Naive thymus-derived CD4-positive, alpha-beta T cell (primary cell): ENCODE data around the gene IL10RB. TPM values are rescaled to one million over a fixed set of nuclear protein-coding genes. Genes with fewer than 3 reads are reported as not detected.

ENCODE experiments used
- ATAC-seq: fragments of 150-1000 bp; cut with Tn5 transposase; 2 replicates; pipeline ENCODE4 v1.10.0; 2021; ENCODE audit warnings: mild to moderate bottlenecking, moderate library complexity
- CTCF ChIA-PET: fragments of 350-600 bp; sonication (Branson Sonifier 250); formaldehyde crosslinking; loops from one replicate; lab custom pipeline; 2021; ENCODE audit warnings: antibody characterized with exemption; lab: Charles Lee
- POLR2A ChIA-PET: fragments of 350-600 bp; sonication (Branson Sonifier 250); formaldehyde crosslinking; loops from one replicate; lab custom pipeline; 2021; ENCODE audit warnings: antibody characterized with exemption, inconsistent platforms; lab: Charles Lee
- DNase-seq, 9 donors: peaks; one replicate each; pipeline versions ENCODE4 v3.0.0 to v3.0.0-alpha.2; 2020 to 2022; ENCODE audit warnings: mixed read lengths in 1 of 9
- H3K27ac ChIP-seq: one replicate; pipeline ENCODE4 v1.7.0; 2013; ENCODE audit warnings: mild to moderate bottlenecking, low read depth, low read length, moderate library complexity
- H3K27me3 ChIP-seq, 2 donors: one replicate each; pipeline ENCODE4 v1.7.0; 2013; ENCODE audit warnings: low read length in 2 of 2, mild to moderate bottlenecking in 2 of 2, moderate library complexity in 2 of 2; ENCODE audit not compliant: control insufficient read depth in 2 of 2, insufficient read depth in 2 of 2
- H3K36me3 ChIP-seq, 3 experiments: 1 replicate in 2 of 3; 2 replicates in 1 of 3; pipeline ENCODE4 v1.7.0; 2013; ENCODE audit warnings: low read length in 3 of 3, mild to moderate bottlenecking in 3 of 3, moderate library complexity in 1 of 3; ENCODE audit not compliant: insufficient read depth in 3 of 3, control insufficient read depth in 2 of 3
- H3K4me1 ChIP-seq, 2 donors: one replicate each; pipeline ENCODE4 v1.7.0; 2013; ENCODE audit warnings: low read length in 2 of 2, mild to moderate bottlenecking in 2 of 2, moderate library complexity in 1 of 2; ENCODE audit not compliant: control insufficient read depth in 2 of 2, insufficient read depth in 2 of 2
- H3K4me3 ChIP-seq: 2 replicates; pipeline ENCODE4 v1.7.0; 2013; ENCODE audit warnings: mild to moderate bottlenecking, low read length
- H3K9me3 ChIP-seq, 3 experiments: 1 replicate in 2 of 3; 2 replicates in 1 of 3; pipeline ENCODE4 v1.7.0; 2013; ENCODE audit warnings: low read length in 3 of 3; ENCODE audit not compliant: control insufficient read depth in 2 of 3
- H3K27ac Mint-ChIP-seq, 9 donors: one replicate each; pipeline ENCODE4 v1.8.0; 2020 to 2022; ENCODE audit warnings: mixed read lengths in 9 of 9, mild to moderate bottlenecking in 8 of 9, moderate library complexity in 5 of 9, inconsistent platforms in 2 of 9
- H3K27me3 Mint-ChIP-seq, 5 donors: one replicate each; pipeline ENCODE4 v1.8.0; 2021 to 2022; ENCODE audit warnings: mixed read lengths in 5 of 5, mild to moderate bottlenecking in 1 of 5
- H3K36me3 Mint-ChIP-seq, 5 donors: one replicate each; pipeline ENCODE4 v1.8.0; 2020 to 2022; ENCODE audit warnings: mixed read lengths in 5 of 5, mild to moderate bottlenecking in 3 of 5, inconsistent platforms in 1 of 5
- H3K4me1 Mint-ChIP-seq, 7 donors: one replicate each; pipeline ENCODE4 v1.8.0; 2020 to 2022; ENCODE audit warnings: mixed read lengths in 7 of 7, mild to moderate bottlenecking in 3 of 7, inconsistent platforms in 1 of 7
- H3K4me3 Mint-ChIP-seq, 10 donors: one replicate each; pipeline ENCODE4 v1.8.0; 2020 to 2022; ENCODE audit warnings: mild to moderate bottlenecking in 10 of 10, mixed read lengths in 10 of 10, moderate library complexity in 6 of 10, inconsistent platforms in 2 of 10
- H3K9me3 Mint-ChIP-seq, 11 donors: one replicate each; pipeline ENCODE4 v1.8.0; 2020 to 2022; ENCODE audit warnings: mixed read lengths in 11 of 11, mild to moderate bottlenecking in 4 of 11, inconsistent platforms in 1 of 11, moderate library complexity in 1 of 11
- intact Hi-C, 2 donors: fragments of 100-400 bp; cut with micrococcal nuclease; formaldehyde crosslinking; loops; one replicate each; pipeline ENCODE4 v1.15.1; 2023
- polyA plus RNA-seq, 2 donors: library from polyadenylated mRNA; unstranded; fragments of 300-500 nt; fragmentation: Illumina TruSeq; gene quantifications; one replicate each; pipeline ENCODE4 v1.2.3, GENCODE V29; 2021
- total RNA-seq, 6 experiments: library from RNA in 5 of 6; stranded (reverse) in 5 of 6; gene quantifications; 1 replicate in 5 of 6; 2 replicates in 1 of 6; pipeline ENCODE4 v1.2.3 and lab custom pipeline; 2021 to 2026

The IL10RB gene
- total and polyA plus RNA-seq, 7 experiments from 2014 or later, result 17.6 to 51.4 (median 33.3) TPM

GRCh38 chr21:33292724-33293123, 26.6 kb downstream of the IL10RB start:
- peak overlapping the region in 7 of 9 donors; percentile 86 to 96 (median 94) for H3K27ac Mint-ChIP-seq
- H3K9me3 Mint-ChIP-seq, result no peaks in the 10 kb centered on the region
- intact Hi-C loops, result loop anchor here in 1 of 2 donors (1.0 to 2.0 kb wide), 3 partner anchors 26 to 68 kb away; partner anchors contain the start of genes IFNAR1 and IL10RB
- no peaks in the 10 kb centered on the region for H3K27me3 Mint-ChIP-seq
- no peak for ATAC-seq
- H3K9me3 ChIP-seq, result no peaks in the 10 kb centered on the region
- no peak for DNase-seq
- ChIA-PET CTCF (no interaction called here), POLR2A (interaction anchor here (0.8 to 2.9 kb wide), 4 partner anchors 16 to 32 kb away, joined by 3 to 20 read pairs (median 4); partner anchors contain the start of gene IFNAR1)
- peaks cover 12 to 39% (median 23%) of the 10 kb centered on the region in 5 donors for H3K36me3 Mint-ChIP-seq
- H3K4me3 ChIP-seq, result no peak overlapping the region
- no peaks in the 10 kb centered on the region for H3K27me3 ChIP-seq
- H3K4me3 Mint-ChIP-seq, result peak overlapping the region in 5 of 10 donors; percentile 12 to 84 (median 72)
- H3K36me3 ChIP-seq, result peaks cover 0 to 56% (median 10%) of the 10 kb centered on the region in 3 experiments
- peak overlapping the region; percentile 53 for H3K27ac ChIP-seq
- peaks cover 14 to 42% (median 37%) of the 10 kb centered on the region in 7 donors for H3K4me1 Mint-ChIP-seq
- H3K4me1 ChIP-seq, result peaks cover 0 to 25% of the 10 kb centered on the region in 2 donors

DNA sequence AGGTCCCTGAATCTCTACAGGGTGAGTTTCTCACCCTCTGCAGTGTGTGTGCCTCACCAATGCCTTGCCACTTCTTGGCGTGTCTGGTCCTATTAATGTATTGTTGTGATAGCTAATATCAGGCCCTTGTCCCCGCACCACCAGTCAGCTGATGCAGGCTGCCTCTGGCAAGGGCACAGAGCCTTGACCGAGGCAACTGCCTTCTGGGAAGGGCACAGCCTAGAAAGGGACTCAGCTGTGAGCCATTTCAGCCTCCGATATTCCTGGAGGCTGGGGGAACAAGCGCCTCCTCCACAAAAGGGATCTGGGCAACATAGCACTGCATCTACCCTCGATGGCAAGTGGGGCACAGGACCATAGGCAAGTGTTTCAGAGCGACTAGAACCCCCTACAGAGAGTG, 27.0 kb downstream of the IL10RB start:
- Mint-ChIP-seq H3K27ac (peak overlapping the region in 7 of 9 donors; percentile 86 to 96 (median 94)), H3K4me3 (peak overlapping the region in 9 of 10 donors; percentile 48 to 84 (median 73)), H3K36me3 (peaks cover 12 to 42% (median 21%) of the 10 kb centered on the region in 5 donors), H3K9me3 (no peaks in the 10 kb centered on the region), H3K4me1 (peaks cover 18 to 46% (median 39%) of the 10 kb centered on the region in 7 donors), H3K27me3 (no peaks in the 10 kb centered on the region)
- CTCF ChIA-PET, result no interaction called here
- H3K9me3 ChIP-seq, result no peaks in the 10 kb centered on the region
- DNase-seq, result no peak
- no peak for ATAC-seq
- peak overlapping the region; percentile 53 for H3K27ac ChIP-seq
- H3K4me3 ChIP-seq, result no peak overlapping the region
- POLR2A ChIA-PET, result interaction anchor here (0.6 to 2.9 kb wide), 8 partner anchors 14 to 69 kb away, joined by 3 to 20 read pairs (median 6); partner anchors contain the start of genes IFNAR1 and IL10RB
- no peaks in the 10 kb centered on the region for H3K27me3 ChIP-seq
- intact Hi-C loops, result loop anchor here in 1 of 2 donors (1.0 to 2.0 kb wide), 3 partner anchors 26 to 68 kb away; partner anchors contain the start of genes IFNAR1 and IL10RB
- peaks cover 0 to 52% (median 7%) of the 10 kb centered on the region in 3 experiments for H3K36me3 ChIP-seq
- peaks cover 0 to 25% of the 10 kb centered on the region in 2 donors for H3K4me1 ChIP-seq

DNA sequence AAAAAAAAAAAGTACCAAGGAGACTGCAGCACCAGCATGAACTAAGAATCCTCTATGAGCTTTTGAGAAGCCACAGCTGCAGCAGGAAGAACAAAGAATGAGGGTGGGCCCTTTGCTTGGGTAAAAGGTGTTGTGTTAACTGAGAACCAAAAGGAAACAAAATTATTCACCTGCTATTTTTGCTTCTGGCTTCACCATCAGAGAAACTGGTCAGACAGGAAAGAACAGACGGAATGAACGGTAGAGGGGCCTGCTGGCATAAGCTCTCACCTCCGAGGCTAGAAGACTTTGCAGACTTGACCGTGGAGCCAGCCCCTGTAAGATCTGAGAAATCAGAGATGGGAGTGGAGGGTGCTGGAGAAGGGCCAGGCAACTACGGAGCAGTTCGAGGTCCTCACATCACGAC, 27.6 kb downstream of the IL10RB start:
- no peak overlapping the region for H3K4me3 ChIP-seq
- ATAC-seq (peak; percentile 75), DNase-seq (peak in 7 of 9 donors; percentile 26 to 74 (median 63))
- H3K36me3 ChIP-seq, result peaks cover 0 to 46% (median 7%) of the 10 kb centered on the region in 3 experiments
- H3K36me3 Mint-ChIP-seq, result peaks cover 6 to 44% (median 14%) of the 10 kb centered on the region in 5 donors
- no peaks in the 10 kb centered on the region for H3K9me3 Mint-ChIP-seq
- H3K4me1 Mint-ChIP-seq, result peaks cover 22 to 52% (median 44%) of the 10 kb centered on the region in 7 donors
- ChIA-PET POLR2A (interaction anchor here (0.6 to 2.9 kb wide), 11 partner anchors 8 to 522 kb away, joined by 3 to 20 read pairs (median 4); partner anchors contain the start of genes IFNAR1, IL10RB and PAXBP1), CTCF (interaction anchor here (0.5 to 1.1 kb wide), 4 partner anchors 68 to 578 kb away, joined by 3 to 5 read pairs (median 4); no protein-coding TSS in a partner anchor)
- H3K4me1 ChIP-seq, result peaks cover under 1 to 28% of the 10 kb centered on the region in 2 donors
- H3K27ac Mint-ChIP-seq, result peak overlapping the region; percentile 60 to 96 (median 87)
- no peaks in the 10 kb centered on the region for H3K27me3 Mint-ChIP-seq
- intact Hi-C loops, result loop anchor here in 1 of 2 donors (1.0 to 2.0 kb wide), 3 partner anchors 27 to 67 kb away; partner anchors contain the start of genes IFNAR1 and IL10RB
- H3K27me3 ChIP-seq, result no peaks in the 10 kb centered on the region
- no peaks in the 10 kb centered on the region for H3K9me3 ChIP-seq
- peak overlapping the region in 9 of 10 donors; percentile 48 to 84 (median 73) for H3K4me3 Mint-ChIP-seq
- peak overlapping the region; percentile 53 for H3K27ac ChIP-seq

DNA sequence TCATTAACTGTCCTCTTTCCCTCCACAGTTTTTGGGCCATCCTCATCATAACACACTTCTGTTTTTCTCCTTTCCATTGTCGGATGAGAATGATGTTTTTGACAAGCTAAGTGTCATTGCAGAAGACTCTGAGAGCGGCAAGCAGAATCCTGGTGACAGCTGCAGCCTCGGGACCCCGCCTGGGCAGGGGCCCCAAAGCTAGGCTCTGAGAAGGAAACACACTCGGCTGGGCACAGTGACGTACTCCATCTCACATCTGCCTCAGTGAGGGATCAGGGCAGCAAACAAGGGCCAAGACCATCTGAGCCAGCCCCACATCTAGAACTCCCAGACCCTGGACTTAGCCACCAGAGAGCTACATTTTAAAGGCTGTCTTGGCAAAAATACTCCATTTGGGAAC, 30.0 kb downstream of the IL10RB start:
- H3K27ac Mint-ChIP-seq, result peak overlapping the region in 4 of 9 donors; percentile 2 to 79 (median 40)
- ChIA-PET POLR2A (interaction anchor here (0.6 to 1.8 kb wide), 4 partner anchors 13 to 385 kb away, joined by 3 to 6 read pairs (median 3); partner anchors contain the start of gene IL10RB), CTCF (interaction anchor here (0.6 kb wide), 1 partner anchor 448 kb away, joined by 3 read pairs; no protein-coding TSS in a partner anchor)
- no peaks in the 10 kb centered on the region for H3K9me3 Mint-ChIP-seq
- H3K27me3 Mint-ChIP-seq, result no peaks in the 10 kb centered on the region
- ATAC-seq, result no peak
- no peak overlapping the region for H3K4me3 ChIP-seq
- no peak overlapping the region for H3K4me3 Mint-ChIP-seq
- peaks cover 43 to 75% (median 66%) of the 10 kb centered on the region in 7 donors for H3K4me1 Mint-ChIP-seq
- H3K4me1 ChIP-seq, result peaks cover 6 to 51% of the 10 kb centered on the region in 2 donors
- intact Hi-C loops, result no loop called here
- DNase-seq, result no peak
- H3K36me3 Mint-ChIP-seq, result peaks cover 6 to 44% (median 13%) of the 10 kb centered on the region in 5 donors
- no peaks in the 10 kb centered on the region for H3K9me3 ChIP-seq
- no peak overlapping the region for H3K27ac ChIP-seq
- peaks cover 0 to 29% (median 7%) of the 10 kb centered on the region in 3 experiments for H3K36me3 ChIP-seq
- H3K27me3 ChIP-seq, result no peaks in the 10 kb centered on the region

DNA sequence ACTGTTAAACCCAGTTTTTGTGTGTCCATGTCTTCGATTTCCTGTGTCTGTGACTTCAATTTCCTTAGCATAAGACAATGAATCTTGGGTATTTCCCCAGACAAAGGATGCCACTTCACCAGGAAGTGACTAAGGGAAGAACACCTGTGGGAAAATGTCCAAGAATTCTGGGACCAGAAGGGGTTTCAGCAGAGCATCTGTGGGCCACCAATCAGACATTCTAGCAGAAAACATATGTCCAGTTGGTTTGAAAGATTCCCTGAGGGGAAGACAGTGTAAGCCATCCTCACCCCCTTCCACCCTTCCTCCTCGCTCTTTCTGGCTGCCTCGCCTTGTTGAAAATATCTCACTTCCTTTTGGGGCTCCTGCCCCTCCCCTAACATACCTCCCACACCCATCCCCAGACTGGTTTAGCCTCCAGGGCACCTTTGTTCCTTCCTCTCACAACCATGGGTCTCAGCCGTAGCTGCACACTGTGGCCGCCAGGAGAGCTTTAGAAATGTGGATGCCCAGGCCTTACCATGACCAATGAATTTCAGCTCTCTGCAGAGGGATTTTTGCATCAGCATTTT, 33.1 kb downstream of the IL10RB start:
- Histone ChIP-seq H3K27ac (peak overlapping the region; percentile 58), H3K9me3 (no peaks in the 10 kb centered on the region), H3K27me3 (no peaks in the 10 kb centered on the region), H3K36me3 (peaks cover 0 to 11% (median 4%) of the 10 kb centered on the region in 3 experiments), H3K4me1 (peaks cover 6 to 36% of the 10 kb centered on the region in 2 donors), H3K4me3 (peak overlapping the region; percentile 33)
- H3K27ac Mint-ChIP-seq, result peak overlapping the region; percentile 81 to 90 (median 85)
- H3K27me3 Mint-ChIP-seq, result no peaks in the 10 kb centered on the region
- POLR2A ChIA-PET, result interaction anchor here (0.7 to 5.5 kb wide), 16 partner anchors 9 to 81 kb away, joined by 3 to 42 read pairs (median 4); partner anchors contain the start of genes IFNAR1 and IL10RB
- H3K36me3 Mint-ChIP-seq, result peaks cover 0 to 29% (median 3%) of the 10 kb centered on the region in 5 donors
- ATAC-seq (peak; percentile 86), DNase-seq (peak in 7 of 9 donors; percentile 52 to 70 (median 62))
- CTCF ChIA-PET, result interaction anchor here (0.9 to 2.0 kb wide), 6 partner anchors 9 to 145 kb away, joined by 3 to 8 read pairs (median 3); no protein-coding TSS in a partner anchor
- H3K4me1 Mint-ChIP-seq, result peaks cover 36 to 77% (median 63%) of the 10 kb centered on the region in 7 donors
- intact Hi-C loops, result loop anchor here in 1 of 2 donors (1.0 to 2.0 kb wide), 2 partner anchors 25 to 68 kb away; partner anchors contain the start of gene IFNAR1
- peak overlapping the region; percentile 47 to 85 (median 72) for H3K4me3 Mint-ChIP-seq
- no peaks in the 10 kb centered on the region for H3K9me3 Mint-ChIP-seq
